ENCODE measurements around the gene PTPN18.

The PTPN18 gene

DNA sequence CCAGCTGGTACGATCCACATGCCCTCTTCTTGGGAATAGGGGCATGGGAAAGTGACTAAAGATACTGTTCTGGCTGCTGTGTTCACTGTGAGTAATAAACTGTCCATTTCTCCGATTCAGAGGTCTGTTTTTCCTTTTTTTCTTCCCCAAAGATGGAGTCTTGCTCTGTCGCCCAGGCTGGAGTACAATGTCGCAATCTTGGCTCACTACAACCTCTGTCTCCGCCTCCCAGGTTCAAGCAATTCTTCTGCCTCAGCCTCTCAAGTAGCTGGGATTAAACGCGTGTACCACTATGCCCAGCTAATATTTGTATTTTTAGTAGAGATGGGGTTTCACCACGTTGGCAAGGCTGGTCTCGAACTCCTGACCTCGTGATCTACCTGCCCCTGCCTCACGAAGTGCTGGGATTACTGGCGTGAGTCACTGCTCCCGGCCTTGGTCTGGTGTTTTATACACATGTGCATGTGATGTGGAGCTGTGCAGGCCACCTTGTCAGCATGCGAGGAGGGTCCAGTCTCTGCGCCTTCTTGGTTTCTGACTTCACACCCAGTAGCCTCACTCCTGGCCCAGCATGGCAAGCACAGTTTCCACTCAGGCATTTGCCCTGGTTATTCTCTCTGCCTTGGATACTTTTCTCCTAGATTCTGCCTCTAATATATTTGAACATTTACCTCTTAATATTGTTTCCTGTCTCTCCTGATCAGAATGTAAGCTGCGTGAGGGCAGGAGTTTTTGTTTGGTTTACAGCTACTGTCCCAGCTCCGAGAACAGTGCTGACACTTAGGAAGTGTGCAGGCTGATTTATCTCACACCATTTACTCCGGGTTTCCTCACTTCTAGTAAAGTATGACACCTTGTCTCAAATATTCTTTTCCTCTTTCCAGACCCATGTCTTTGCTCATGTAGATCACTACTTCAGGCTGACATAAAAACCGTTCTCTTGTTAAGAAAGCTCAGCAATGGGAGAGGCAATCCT, 19.7 kb downstream of the PTPN18 start:
- peak overlapping the region; percentile 98 for H3K27ac Mint-ChIP-seq
- intact Hi-C loops (cut with micrococcal nuclease), result no loop called here
- no peaks in the 10 kb centered on the region for H3K9me3 Mint-ChIP-seq
- peaks cover 83% of the 10 kb centered on the region for H3K4me1 Mint-ChIP-seq (ENCODE audit: low read depth)
- peak overlapping the region; percentile 95 for H3K4me3 Mint-ChIP-seq
- peaks cover 89% of the 10 kb centered on the region for H3K36me3 Mint-ChIP-seq (ENCODE audit: low read depth)
- no peaks in the 10 kb centered on the region for H3K27me3 Mint-ChIP-seq

DNA sequence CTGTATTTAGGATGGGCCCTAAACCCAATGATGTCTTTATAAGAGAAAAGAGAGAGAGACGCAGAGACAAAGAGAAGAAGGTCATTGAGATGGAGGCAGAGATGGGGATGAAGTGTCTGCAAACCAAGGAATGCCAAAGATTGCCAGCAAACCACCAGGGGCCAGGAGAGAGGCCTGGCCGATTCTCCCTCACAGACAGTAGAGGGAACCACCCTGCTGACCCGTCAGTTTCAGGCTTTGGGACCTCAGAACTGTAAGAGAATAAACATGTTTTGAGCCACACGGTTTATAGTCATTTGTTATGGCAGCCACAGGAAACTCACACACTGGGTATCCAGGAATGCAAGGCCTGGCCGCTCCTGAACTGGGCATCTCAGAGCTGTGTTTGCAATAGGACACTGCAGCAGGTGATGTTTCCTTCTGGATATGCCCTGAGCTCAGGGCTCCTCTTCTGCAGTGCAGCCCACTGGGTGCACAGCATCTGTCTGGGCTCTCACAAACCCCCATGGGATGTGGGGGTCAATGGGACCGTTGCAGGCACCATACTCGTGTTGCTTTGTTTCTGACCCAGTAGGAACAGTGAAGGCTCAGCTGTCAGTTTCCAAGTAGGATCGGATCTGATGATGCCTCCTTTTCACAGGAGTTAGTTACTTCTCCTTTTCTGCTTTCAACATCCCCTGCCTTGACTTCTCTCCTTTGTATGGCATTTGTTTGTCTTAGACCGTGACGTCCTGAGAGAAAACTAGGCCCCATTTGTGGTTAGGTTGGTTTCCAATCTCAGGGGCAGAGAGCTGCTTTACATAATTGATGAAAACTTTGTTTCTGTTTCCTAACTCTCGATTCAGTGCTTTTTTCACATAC, 20.8 kb downstream of the PTPN18 start:
- H3K36me3 Mint-ChIP-seq (ENCODE audit: low read depth), result peaks cover 89% of the 10 kb centered on the region
- no peak overlapping the region for H3K4me3 Mint-ChIP-seq
- no peaks in the 10 kb centered on the region for H3K9me3 Mint-ChIP-seq
- H3K27ac Mint-ChIP-seq, result peak overlapping the region; percentile 98
- intact Hi-C loops (cut with micrococcal nuclease), result no loop called here
- H3K4me1 Mint-ChIP-seq (ENCODE audit: low read depth), result peaks cover 83% of the 10 kb centered on the region
- no peaks in the 10 kb centered on the region for H3K27me3 Mint-ChIP-seq

DNA sequence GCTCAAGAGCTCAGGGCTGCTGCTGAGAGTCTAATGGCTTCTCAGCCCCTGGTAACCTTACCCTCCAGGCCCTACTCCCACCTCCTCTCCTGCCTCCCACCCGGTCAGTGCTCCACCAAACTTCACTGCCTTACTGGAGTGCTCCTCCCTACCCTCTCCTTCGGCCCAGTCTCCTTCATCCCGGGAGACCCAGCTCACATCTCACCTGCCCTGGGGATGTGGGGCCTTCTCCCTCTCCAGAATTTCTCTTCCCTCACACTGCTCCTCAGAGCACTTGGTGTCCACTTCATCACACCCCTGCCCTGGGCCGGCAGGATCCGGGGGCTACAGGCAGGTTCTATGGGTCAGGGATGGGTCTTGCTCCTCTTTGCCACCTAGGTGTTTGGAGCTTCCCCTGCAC, 21.6 kb downstream of the PTPN18 start:
- intact Hi-C loops (cut with micrococcal nuclease), result no loop called here
- H3K9me3 Mint-ChIP-seq, result no peaks in the 10 kb centered on the region
- no peaks in the 10 kb centered on the region for H3K27me3 Mint-ChIP-seq
- H3K4me3 Mint-ChIP-seq, result no peak overlapping the region
- peak overlapping the region; percentile 65 for H3K27ac Mint-ChIP-seq
- H3K4me1 Mint-ChIP-seq (ENCODE audit: low read depth), result peaks cover 85% of the 10 kb centered on the region
- H3K36me3 Mint-ChIP-seq (ENCODE audit: low read depth), result peaks cover 89% of the 10 kb centered on the region

DNA sequence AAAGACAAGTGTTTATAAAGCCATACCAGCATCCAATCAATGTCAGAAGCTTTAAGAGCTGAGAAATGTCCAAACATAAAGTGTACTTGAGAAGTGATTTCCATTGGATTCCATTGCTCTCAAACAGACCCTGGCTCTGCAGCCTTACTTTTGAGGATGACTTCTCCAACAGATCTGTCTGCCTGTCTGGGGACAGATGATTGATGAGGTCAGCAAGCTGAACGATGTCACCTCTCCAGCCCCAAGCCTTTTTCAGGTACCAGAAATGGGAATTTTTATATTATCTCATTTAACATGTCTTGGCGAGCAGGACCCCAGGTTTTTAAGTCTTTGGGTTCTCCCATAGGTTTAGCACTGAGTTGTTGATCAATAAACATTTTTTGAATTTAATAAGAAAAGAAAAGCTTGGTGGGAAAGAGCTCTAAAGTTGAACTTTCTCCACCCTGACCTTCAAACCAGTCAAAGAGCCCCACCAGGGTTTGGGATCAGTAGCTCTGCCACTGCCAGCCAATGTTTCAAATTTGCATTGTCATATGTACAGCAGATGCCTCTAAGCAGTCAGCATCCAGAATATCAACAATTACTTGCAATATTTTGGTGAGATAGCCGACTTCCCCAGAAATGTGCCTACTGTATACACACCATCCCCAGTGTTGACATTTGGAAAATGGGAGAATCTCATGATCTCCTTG, 22.5 kb downstream of the PTPN18 start:
- Mint-ChIP-seq H3K36me3 (ENCODE audit: low read depth) (peaks cover 89% of the 10 kb centered on the region), H3K9me3 (no peaks in the 10 kb centered on the region), H3K4me1 (ENCODE audit: low read depth) (peaks cover 85% of the 10 kb centered on the region), H3K27ac (no peak overlapping the region), H3K27me3 (no peaks in the 10 kb centered on the region), H3K4me3 (no peak overlapping the region)
- intact Hi-C loops (cut with micrococcal nuclease), result no loop called here

DNA sequence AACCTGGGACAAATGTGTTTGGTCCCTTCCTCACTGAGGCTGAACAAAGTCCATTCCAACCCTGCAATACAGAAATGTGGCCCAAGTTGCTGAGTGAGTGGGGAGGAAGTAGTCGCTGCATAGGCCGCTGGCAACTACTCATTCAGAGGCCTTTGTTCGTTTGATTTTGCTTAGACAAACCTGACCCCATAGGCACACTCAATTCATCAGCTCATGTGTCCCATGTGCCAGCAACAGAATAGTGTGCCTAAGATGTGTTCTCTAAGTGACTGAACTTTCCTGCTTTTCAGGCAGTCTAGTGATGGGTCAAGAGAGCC, 23.0 kb downstream of the PTPN18 start:
- intact Hi-C loops (cut with micrococcal nuclease), result no loop called here
- Mint-ChIP-seq H3K4me3 (no peak overlapping the region), H3K27ac (no peak overlapping the region), H3K4me1 (ENCODE audit: low read depth) (peaks cover 81% of the 10 kb centered on the region), H3K27me3 (no peaks in the 10 kb centered on the region), H3K36me3 (ENCODE audit: low read depth) (peaks cover 89% of the 10 kb centered on the region), H3K9me3 (no peaks in the 10 kb centered on the region)

DNA sequence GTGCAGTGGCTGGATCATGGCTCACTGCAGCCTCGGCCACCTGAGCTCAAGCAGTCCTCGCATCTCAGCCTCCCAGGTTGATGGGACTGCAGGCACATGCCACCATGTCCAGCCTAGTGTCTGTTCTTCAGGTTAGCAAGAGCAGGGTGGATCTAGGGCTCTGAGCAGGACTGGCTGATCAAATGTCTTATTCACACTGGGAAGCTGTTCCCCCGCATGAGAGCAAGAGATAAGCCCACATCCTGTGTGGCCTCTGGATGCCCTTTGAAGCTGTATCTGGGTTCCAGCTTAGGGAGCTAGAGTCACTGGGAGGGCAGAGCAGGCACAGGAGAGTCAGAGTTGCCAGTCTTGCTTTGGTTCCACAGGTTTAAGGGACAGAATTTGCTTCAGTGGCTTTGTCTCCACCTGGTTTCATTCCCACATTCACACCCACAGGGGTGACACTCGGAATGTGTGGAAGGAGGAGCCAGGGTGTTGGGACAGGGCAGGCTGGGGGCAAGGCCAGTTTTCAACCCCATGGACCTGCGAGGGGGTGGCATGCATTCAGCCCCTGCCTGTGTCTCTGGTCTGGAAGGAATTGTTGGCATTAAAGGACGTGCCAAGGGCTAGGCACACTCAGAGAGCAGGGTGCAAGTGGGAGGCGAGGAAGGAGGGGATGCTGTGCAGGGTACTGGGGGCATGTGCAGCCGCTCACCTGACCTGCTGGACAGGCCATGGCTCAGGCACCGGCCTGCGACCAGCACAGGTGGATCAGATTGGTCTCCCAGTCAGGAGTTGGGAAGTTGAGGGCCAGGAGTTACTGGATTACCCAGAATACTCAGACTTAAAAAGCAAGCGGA, 24.5 kb downstream of the PTPN18 start:
- intact Hi-C loops (cut with micrococcal nuclease), result no loop called here
- Mint-ChIP-seq H3K4me3 (no peak overlapping the region), H3K36me3 (ENCODE audit: low read depth) (peaks cover 76% of the 10 kb centered on the region), H3K27me3 (no peaks in the 10 kb centered on the region), H3K9me3 (no peaks in the 10 kb centered on the region), H3K4me1 (ENCODE audit: low read depth) (peaks cover 69% of the 10 kb centered on the region), H3K27ac (peak overlapping the region; percentile 30)

DNA sequence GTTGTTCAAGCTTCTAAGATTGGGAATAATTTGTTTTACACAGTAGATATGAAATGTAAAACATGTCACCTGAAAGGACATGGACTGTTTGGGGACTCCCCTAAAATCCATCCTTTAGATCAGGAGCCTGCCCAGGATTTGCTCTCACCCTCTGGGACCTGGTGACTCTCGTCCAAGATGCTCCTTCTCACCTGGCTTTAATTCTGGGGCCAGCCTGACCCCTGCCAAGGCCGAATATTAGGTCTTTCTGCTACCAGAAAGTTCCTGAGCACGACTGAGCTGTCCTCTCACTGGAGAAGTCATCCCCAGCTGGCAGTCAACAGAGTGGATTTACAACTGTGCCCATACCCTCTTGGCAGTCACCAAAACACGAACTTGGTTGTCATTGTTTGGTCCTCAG, 25.3 kb downstream of the PTPN18 start:
- H3K27me3 Mint-ChIP-seq, result no peaks in the 10 kb centered on the region
- H3K4me3 Mint-ChIP-seq, result no peak overlapping the region
- intact Hi-C loops (cut with micrococcal nuclease), result no loop called here
- H3K36me3 Mint-ChIP-seq (ENCODE audit: low read depth), result peaks cover 70% of the 10 kb centered on the region
- H3K4me1 Mint-ChIP-seq (ENCODE audit: low read depth), result peaks cover 69% of the 10 kb centered on the region
- H3K27ac Mint-ChIP-seq, result no peak overlapping the region
- H3K9me3 Mint-ChIP-seq, result no peaks in the 10 kb centered on the region

DNA sequence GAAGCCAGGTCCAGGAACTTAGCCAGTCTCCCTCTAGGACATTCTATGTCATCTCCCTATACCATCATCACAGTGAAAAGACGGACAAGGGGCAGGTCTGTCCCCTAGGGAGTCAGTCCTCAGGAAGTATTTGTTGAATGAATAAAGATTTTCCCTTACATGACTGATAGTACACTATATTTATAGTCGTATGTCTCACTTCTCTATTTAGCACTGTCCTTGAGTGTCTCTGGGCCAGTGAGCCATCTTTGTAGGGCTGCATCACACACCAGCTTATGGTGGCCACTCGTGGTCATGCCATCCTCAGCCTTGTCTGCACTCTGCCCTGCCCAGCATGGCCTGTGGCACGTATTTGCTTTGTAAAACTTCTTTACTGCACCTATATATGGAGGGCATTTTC, 25.8 kb downstream of the PTPN18 start:
- Mint-ChIP-seq H3K4me1 (ENCODE audit: low read depth) (peaks cover 69% of the 10 kb centered on the region), H3K36me3 (ENCODE audit: low read depth) (peaks cover 69% of the 10 kb centered on the region), H3K9me3 (no peaks in the 10 kb centered on the region), H3K27ac (no peak overlapping the region), H3K27me3 (no peaks in the 10 kb centered on the region), H3K4me3 (no peak overlapping the region)
- intact Hi-C loops (cut with micrococcal nuclease), result no loop called here

DNA sequence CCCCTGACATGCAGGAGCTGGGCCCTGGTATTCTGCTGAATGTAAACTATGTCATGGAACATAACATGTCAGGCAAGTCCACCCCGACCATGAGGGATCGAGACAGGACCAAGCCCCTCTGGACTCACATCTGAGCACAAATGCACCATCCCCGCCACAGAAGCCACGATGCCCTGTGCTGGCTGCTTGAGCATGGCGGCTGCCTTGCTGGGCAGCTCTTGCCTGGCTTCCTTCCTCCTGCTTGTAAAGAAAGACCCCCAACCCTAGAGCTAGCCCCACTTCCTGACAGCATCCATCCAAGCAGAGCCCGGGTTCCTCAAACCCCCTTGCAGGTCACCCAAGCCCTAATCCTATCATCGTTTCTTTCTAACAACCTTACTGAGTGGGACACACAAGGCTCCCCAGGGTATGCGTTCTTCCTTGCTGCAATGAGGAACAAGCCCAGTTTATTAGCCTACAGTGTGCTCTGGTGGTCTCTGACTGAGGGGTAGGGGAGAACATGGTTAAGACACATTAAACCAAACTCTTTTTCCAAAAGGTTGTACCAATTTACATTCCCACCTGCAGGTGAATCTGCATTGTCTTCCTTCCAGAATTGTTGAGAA, 26.6 kb downstream of the PTPN18 start:
- Mint-ChIP-seq H3K27me3 (no peaks in the 10 kb centered on the region), H3K4me1 (ENCODE audit: low read depth) (peaks cover 69% of the 10 kb centered on the region), H3K4me3 (no peak overlapping the region), H3K27ac (no peak overlapping the region), H3K36me3 (ENCODE audit: low read depth) (peaks cover 72% of the 10 kb centered on the region), H3K9me3 (no peaks in the 10 kb centered on the region)
- intact Hi-C loops (cut with micrococcal nuclease), result no loop called here

DNA sequence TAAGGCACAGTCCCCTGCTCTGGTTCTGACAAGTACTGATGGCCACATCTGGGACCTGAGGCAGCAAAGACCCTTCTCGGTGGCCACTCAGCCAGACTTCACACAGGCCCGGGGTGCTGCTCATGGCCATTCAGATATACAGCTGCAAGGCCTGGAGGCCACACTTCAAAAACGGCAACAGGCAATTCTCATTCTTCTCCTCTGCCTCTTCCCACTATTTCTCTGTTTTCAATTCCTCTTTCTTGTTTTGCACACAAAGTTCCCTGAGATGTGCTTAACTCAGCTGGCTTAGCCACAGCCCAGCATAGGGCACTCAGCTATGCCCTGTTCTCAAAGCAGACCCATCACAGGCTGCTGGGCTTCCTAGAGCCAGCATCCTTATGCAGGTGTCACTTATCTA, 29.9 kb downstream of the PTPN18 start:
- H3K4me3 Mint-ChIP-seq, result peak overlapping the region; percentile 21
- intact Hi-C loops (cut with micrococcal nuclease), result no loop called here
- H3K27me3 Mint-ChIP-seq, result no peaks in the 10 kb centered on the region
- no peaks in the 10 kb centered on the region for H3K9me3 Mint-ChIP-seq
- peak overlapping the region; percentile 87 for H3K27ac Mint-ChIP-seq
- H3K36me3 Mint-ChIP-seq (ENCODE audit: low read depth), result peaks cover 65% of the 10 kb centered on the region
- H3K4me1 Mint-ChIP-seq (ENCODE audit: low read depth), result peaks cover 84% of the 10 kb centered on the region

DNA sequence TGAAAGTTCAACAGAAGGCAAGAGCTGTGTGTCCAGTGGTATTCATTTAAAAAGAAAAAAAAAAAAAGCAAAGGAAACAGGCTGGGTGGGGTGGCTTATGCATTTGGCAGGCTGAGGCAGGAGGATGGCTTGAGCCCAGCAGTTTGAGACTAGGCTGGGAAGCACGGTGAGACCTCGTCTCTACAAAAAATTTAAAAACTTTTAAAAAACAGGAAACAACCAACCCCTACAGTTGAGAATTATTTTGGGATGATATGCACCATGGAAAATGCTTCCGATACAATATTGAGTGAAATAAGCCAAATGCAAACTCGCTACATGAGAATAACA, 31.2 kb downstream of the PTPN18 start:
- Mint-ChIP-seq H3K36me3 (ENCODE audit: low read depth) (peaks cover 52% of the 10 kb centered on the region), H3K9me3 (no peaks in the 10 kb centered on the region), H3K27me3 (no peaks in the 10 kb centered on the region), H3K27ac (peak overlapping the region; percentile 87), H3K4me1 (ENCODE audit: low read depth) (peaks cover 82% of the 10 kb centered on the region), H3K4me3 (no peak overlapping the region)
- intact Hi-C loops (cut with micrococcal nuclease), result no loop called here

DNA sequence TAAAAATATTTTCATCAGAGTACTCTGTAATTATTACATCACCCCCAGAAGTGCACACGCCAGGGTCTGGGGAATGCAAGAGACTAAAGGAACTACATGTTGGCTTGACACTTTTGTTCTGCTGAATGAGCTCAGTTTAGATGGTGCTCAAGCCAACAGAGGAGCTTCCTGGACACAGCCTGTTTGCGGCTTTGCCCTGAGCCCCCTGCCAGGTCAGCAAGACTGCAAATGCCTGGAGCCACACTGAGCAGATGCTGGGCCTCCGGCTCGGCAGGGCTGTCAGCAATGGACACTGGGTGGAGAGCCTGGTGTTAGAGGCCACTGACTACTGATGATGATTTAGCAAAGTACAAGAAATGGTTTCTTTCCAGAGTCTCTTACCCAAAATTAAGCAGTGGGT, 31.9 kb downstream of the PTPN18 start:
- Mint-ChIP-seq H3K27ac (peak overlapping the region; percentile 98), H3K4me3 (no peak overlapping the region), H3K36me3 (ENCODE audit: low read depth) (peaks cover 44% of the 10 kb centered on the region), H3K9me3 (no peaks in the 10 kb centered on the region), H3K4me1 (ENCODE audit: low read depth) (peaks cover 79% of the 10 kb centered on the region), H3K27me3 (no peaks in the 10 kb centered on the region)
- intact Hi-C loops (cut with micrococcal nuclease), result no loop called here

All from dendritic cell treated with granulocyte-macrophage colony-stimulating factor and Interleukin-4, amounts not matched to agents 40 ng/mL and 50 ng/mL, for 4 days (primary cell).